OCI-LY7 (cell line): ENCODE results near the gene TNS2.

Source experiments
- CTCF ChIP-seq: fragments of 200-600 bp; sonication (generic); conservative IDR thresholded peaks from 2 replicates; pipeline ENCODE4 v1.5.1; 2014; ENCODE audit warnings: mild to moderate bottlenecking, antibody characterized with exemption, low read length, moderate library complexity, mixed read lengths
- EZH2phosphoT487 ChIP-seq: fragments of 200-600 bp; sonication (generic); IDR thresholded peaks from 2 replicates; pipeline ENCODE4 v1.6.1; 2018; ENCODE audit warnings: low read depth, borderline replicate concordance, mild to moderate bottlenecking, mixed run types, antibody characterized with exemption, low read length, moderate library complexity, mixed read lengths

GRCh38 chr12:53100466-53101151, 50.7 kb downstream of the TNS2 start:
- TF ChIP-seq CTCF: no peak
- TF ChIP-seq EZH2phosphoT487: no peak
